ENCODE measurements around the gene CRISPLD2.

Gene CRISPLD2

GRCh38 chr16:84884596-84885341 lies 65.0 kb downstream of the CRISPLD2 start:
- DNase-seq (ENCODE audit: low spot score) = peak; percentile 83

GRCh38 chr16:84885342-84885910 lies 65.6 kb downstream of the CRISPLD2 start:
- DNase-seq (ENCODE audit: low spot score) = no peak

- DNase-seq (ENCODE audit: low spot score) = no peak
These were observed 66.8 kb downstream of the CRISPLD2 start for GRCh38 chr16:84886497-84887090.

GRCh38 chr16:84887207-84887606 lies 67.4 kb downstream of the CRISPLD2 start:
- no peak for DNase-seq (ENCODE audit: low spot score)

GRCh38 chr16:84888450-84888849 lies 68.7 kb downstream of the CRISPLD2 start:
- DNase-seq (ENCODE audit: low spot score) = no peak

- no peak for DNase-seq (ENCODE audit: low spot score)
These were observed 69.3 kb downstream of the CRISPLD2 start for GRCh38 chr16:84889066-84889465.

GRCh38 chr16:84890427-84890826 lies 70.6 kb downstream of the CRISPLD2 start:
- no peak for DNase-seq (ENCODE audit: low spot score)

GRCh38 chr16:84891149-84891795 lies 71.5 kb downstream of the CRISPLD2 start:
- no peak for DNase-seq (ENCODE audit: low spot score)

GRCh38 chr16:84892097-84892496 lies 72.3 kb downstream of the CRISPLD2 start:
- no peak for DNase-seq (ENCODE audit: low spot score)

- DNase-seq (ENCODE audit: low spot score) = no peak
These were observed 73.7 kb downstream of the CRISPLD2 start for GRCh38 chr16:84893467-84893848.

GRCh38 chr16:84893849-84894599 lies 74.2 kb downstream of the CRISPLD2 start:
- DNase-seq (ENCODE audit: low spot score) = no peak

- no peak for DNase-seq (ENCODE audit: low spot score)
These were observed 75.2 kb downstream of the CRISPLD2 start for GRCh38 chr16:84895016-84895415.

- DNase-seq (ENCODE audit: low spot score) = no peak
These were observed 77.1 kb downstream of the CRISPLD2 start for GRCh38 chr16:84896847-84897246.

- peak; percentile 66 for DNase-seq (ENCODE audit: low spot score)
These were observed 78.2 kb downstream of the CRISPLD2 start for GRCh38 chr16:84897911-84898377.

GRCh38 chr16:84898447-84898846 lies 78.7 kb downstream of the CRISPLD2 start:
- no peak for DNase-seq (ENCODE audit: low spot score)

GRCh38 chr16:84899414-84899813 lies 79.6 kb downstream of the CRISPLD2 start:
- DNase-seq (ENCODE audit: low spot score) = no peak

- no peak for DNase-seq (ENCODE audit: low spot score)
These were observed 86.2 kb downstream of the CRISPLD2 start for GRCh38 chr16:84905965-84906460.

- DNase-seq (ENCODE audit: low spot score) = no peak
These were observed 87.3 kb downstream of the CRISPLD2 start for GRCh38 chr16:84907051-84907450.

- peak; percentile 39 for DNase-seq (ENCODE audit: low spot score)
These were observed 87.8 kb downstream of the CRISPLD2 start for GRCh38 chr16:84907575-84907974.

GRCh38 chr16:84909476-84910085 lies 89.8 kb downstream of the CRISPLD2 start:
- no peak for DNase-seq (ENCODE audit: low spot score)

- no peak for DNase-seq (ENCODE audit: low spot score)
These were observed 91.9 kb downstream of the CRISPLD2 start for GRCh38 chr16:84911486-84912216.
